Measurements from ENCODE around the gene ADK.

- no peak for TF ChIP-seq CTCF (IDR thresholded peaks at IDR 0.05)
- TF ChIP-seq POLR2A (IDR thresholded peaks at IDR 0.05), result no peak
Measured at GRCh38 chr10:74189999-74190421, 39.0 kb downstream of the ADK start.

All from thyroid gland (tissue), 4 donors.